Activated T-cell treated with anti-CD3 and anti-CD28 coated beads, Interleukin-2, amount 50 U/mL, for 1 hour (primary cell): ENCODE measurements around the gene CCDC112.
"Not testable (repeated sequence)": the region's sequence is repeated elsewhere in the genome, so short reads cannot be mapped to it uniquely, and the experiment has no call there.

Experiments
- DNase-seq: peaks from one replicate; pipeline ENCODE4 v3.0.0-alpha.2; 2020

CCDC112 gene

DNA sequence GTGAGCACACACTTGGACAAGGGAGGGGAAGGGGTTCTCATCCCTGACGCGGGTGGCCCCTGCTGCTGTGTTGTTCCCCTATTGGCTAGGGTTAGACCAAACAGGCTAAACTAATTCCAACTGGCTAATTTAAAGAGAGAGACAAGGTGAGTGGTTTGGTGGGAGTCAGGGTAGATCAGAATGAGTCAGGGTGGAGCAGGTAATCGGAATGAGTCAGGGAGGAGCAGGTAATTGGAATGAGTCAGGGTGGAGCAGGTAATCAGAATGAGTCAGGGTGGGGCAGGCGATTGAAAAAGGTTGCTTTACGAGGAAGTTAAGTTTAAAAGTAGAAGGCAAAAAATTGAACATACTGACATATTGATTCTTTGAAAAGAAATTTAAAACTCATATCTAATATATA lies 47.1 kb downstream of the CCDC112 start:
- not testable (repeated sequence) for DNase-seq

DNA sequence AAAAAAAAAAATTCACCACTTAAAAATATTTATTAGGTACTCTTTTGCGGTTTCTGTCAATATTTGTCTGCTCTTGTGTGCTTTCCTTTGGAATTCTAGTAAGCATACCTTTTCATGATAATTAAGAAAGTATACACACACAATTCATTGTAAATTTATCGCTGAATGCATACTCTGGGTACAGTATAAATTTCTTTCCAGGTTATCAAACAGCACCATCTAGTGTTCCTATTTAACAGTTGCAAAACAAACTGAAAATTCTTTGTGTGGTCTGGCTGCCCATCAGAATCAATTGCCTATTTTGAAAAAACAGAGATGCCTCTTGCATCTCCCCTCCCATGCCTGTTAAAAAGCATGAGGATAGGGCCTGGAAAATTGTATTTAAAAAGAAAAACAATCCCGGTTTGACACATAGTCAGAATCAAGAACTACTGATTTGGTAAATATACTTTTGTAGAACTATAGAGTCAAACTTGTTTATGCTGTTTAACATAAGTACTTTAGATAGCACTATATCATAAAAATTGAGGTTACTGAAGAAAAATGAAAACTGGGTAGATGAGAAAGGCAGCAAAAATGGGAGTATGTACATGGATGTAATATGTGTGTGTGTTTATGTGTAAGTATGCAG lies 50.0 kb downstream of the CCDC112 start:
- DNase-seq = no peak

GRCh38 chr5:115243412-115243811 lies 53.0 kb downstream of the CCDC112 start:
- no peak for DNase-seq

- DNase-seq = no peak
Observed at GRCh38 chr5:115241881-115242642, 54.4 kb downstream of the CCDC112 start.

- no peak for DNase-seq
Observed at GRCh38 chr5:115237066-115237465, 59.4 kb downstream of the CCDC112 start.

- no peak for DNase-seq
Observed at GRCh38 chr5:115236599-115236998, 59.9 kb downstream of the CCDC112 start.

DNA sequence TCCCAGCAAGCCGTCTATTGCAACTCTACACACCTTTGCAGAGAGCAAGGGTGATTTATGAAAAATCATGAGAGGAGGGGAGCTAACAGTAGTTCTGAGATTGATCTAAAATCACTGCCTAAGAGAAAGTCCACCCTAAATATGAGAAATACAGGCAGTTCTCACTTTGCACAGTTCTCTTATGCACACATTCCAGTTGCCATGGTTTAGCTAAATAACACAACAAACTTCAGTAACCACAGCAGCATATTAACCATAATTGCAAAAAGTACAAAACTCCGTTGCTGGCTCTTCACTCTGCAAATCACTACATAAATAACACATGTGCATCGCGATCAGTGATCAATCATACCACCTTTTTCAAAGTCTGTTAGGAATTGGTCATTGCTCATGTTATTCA lies 64.9 kb downstream of the CCDC112 start:
- no peak for DNase-seq

DNA sequence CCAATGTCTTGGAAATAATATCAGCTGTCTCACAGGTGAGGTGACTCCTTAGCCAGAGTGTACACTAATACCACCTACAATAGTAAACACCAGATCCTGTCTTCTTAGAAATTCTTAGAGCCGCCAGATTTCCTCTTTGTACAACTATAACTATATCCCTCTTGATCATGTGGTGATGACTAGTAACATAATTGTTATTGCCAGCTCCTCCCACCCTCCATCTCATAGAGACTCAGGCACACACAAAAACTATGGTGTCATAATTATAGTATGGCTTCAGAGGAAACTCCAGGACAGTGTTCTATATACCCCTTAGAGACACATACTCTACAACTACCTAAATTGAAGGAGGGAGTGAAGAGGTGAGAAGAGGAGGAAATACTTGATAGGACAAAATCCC lies 66.8 kb downstream of the CCDC112 start:
- no peak for DNase-seq

DNA sequence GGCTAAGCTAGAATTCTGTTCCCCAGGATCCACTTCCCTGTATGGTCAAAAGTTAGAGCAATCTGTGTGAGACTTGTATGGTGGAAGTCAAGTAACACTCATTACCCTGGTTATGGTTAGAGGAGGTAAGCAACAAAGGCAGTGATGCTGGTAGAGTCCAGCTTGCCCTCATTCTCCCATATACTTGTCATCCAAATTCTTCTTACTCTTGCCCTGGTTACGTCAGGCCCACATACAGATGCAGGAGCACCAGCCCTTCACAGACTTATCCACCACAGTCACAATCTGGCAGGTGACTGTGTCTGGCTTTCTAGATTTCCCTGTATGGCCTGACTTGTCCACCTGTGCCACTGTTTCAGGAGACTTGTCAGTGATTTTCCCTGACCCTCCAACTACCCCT lies 69.2 kb downstream of the CCDC112 start:
- no peak for DNase-seq
